ENCODE data around the gene CNTN4. TPM values are rescaled to one million over a fixed set of nuclear protein-coding genes. Genes with fewer than 3 reads are reported as not detected.

The CNTN4 gene
- total and polyA plus RNA-seq, 4 donors, result 1.2 to 3.8 (median 2.6) TPM

DNA sequence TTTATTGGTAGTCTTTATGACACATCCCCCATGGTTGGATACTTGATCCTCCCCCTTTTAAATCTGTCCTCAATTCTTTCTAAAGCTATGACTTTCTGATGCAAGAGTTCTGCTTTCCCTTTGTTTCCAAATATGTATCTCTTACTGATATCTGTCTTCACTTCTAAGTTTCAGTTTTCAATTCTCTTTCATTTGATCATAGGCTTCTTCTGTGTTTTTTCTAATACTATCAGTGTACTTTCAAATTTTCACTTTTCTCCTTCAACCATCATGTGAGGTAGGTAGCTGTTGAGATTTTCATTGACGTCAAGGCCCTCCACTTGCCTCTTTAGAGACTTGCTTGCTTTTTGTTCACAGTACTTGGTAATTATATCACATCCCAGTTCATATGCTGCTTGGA is 436.5 kb downstream of the CNTN4 start:
- Histone ChIP-seq H3K9ac (ENCODE audit: low read depth in 1 of 2, low read length in 2 of 2) (no peak overlapping the region), H3K27ac (ENCODE audit: low read depth in 1 of 2, low read length in 2 of 2) (no peak overlapping the region), H3K9me3 (ENCODE audit: control insufficient read depth in 4 of 4, low read length in 3 of 4) (no peaks in the 10 kb centered on the region), H3K4me1 (ENCODE audit: control insufficient read depth in 4 of 4, insufficient read depth in 4 of 4, low read length in 3 of 4) (no peaks in the 10 kb centered on the region), H3K27me3 (ENCODE audit: control insufficient read depth in 4 of 4, insufficient read depth in 4 of 4, low read length in 3 of 4) (no peaks in the 10 kb centered on the region), H3K36me3 (ENCODE audit: control insufficient read depth in 4 of 4, insufficient read depth in 3 of 4, low read depth in 1 of 4, low read length in 3 of 4) (no peaks in the 10 kb centered on the region), H3K4me3 (ENCODE audit: low read depth in 1 of 3, low read length in 3 of 3) (no peak overlapping the region)
- DNase-seq (ENCODE audit: low spot score), result no peak
- WGBS, result 70% methylated on average over 1 of the region's 1 CpG
- TF ChIP-seq FOXA1 (IDR thresholded peaks at IDR 0.05) (no peak), ZBTB33 (IDR thresholded peaks at IDR 0.05) (no peak), YY1 (IDR thresholded peaks at IDR 0.05) (no peak), EGR1 (IDR thresholded peaks at IDR 0.05; ENCODE audit: low read depth in 2 of 2) (no peak), SP1 (IDR thresholded peaks at IDR 0.05) (no peak), NR2F2 (IDR thresholded peaks at IDR 0.05) (no peak), FOXA2 (IDR thresholded peaks at IDR 0.05) (no peak), CTCF (IDR thresholded peaks at IDR 0.05; ENCODE audit: low read depth, low read length, missing input control) (no peak), REST (IDR thresholded peaks at IDR 0.05) (no peak), RXRA (IDR thresholded peaks at IDR 0.05) (no peak), HNF4A (conservative IDR thresholded peaks at IDR 0.05) (no peak), JUND (IDR thresholded peaks at IDR 0.05) (no peak), GABPA (IDR thresholded peaks at IDR 0.05 in 1 of 2, conservative IDR thresholded peaks at IDR 0.05 in 1 of 2) (no peak), ATF3 (IDR thresholded peaks at IDR 0.05) (no peak), HNF4G (IDR thresholded peaks at IDR 0.05) (no peak), TAF1 (conservative IDR thresholded peaks at IDR 0.05) (no peak)
- TF ChIP-seq, protein P1, sequence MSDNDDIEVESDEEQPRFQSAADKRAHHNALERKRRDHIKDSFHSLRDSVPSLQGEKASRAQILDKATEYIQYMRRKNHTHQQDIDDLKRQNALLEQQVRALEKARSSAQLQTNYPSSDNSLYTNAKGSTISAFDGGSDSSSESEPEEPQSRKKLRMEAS (IDR thresholded peaks at IDR 0.05), result no peak

DNA sequence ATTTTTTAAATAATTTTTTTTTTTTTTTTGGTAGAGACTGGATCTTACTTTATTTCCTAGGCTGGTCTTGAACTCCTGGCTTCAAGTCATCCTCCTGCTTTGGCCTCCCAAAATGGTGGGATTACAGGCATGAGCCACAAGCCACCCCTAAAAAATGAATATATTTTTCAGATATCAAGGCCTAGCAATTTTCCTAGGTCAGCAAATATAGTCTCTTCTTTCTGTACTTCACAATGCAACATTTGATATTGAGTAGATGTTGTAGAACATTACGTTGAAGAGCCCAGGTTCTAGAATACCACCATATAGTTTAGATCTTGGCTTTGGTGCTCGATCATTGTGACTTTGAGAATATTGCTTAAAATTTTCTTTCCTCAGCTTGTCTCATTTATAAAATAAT is 437.9 kb downstream of the CNTN4 start:
- H3K4me3 ChIP-seq (ENCODE audit: low read depth in 1 of 3, low read length in 3 of 3), result no peak overlapping the region
- H3K27me3 ChIP-seq (ENCODE audit: control insufficient read depth in 4 of 4, insufficient read depth in 4 of 4, low read length in 3 of 4), result no peaks in the 10 kb centered on the region
- no peak for DNase-seq (ENCODE audit: low spot score)
- H3K9me3 ChIP-seq (ENCODE audit: control insufficient read depth in 4 of 4, low read length in 3 of 4), result no peaks in the 10 kb centered on the region
- H3K27ac ChIP-seq (ENCODE audit: low read depth in 1 of 2, low read length in 2 of 2), result no peak overlapping the region
- H3K4me1 ChIP-seq (ENCODE audit: control insufficient read depth in 4 of 4, insufficient read depth in 4 of 4, low read length in 3 of 4), result no peaks in the 10 kb centered on the region
- 76% methylated on average over 2 of the region's 2 CpGs for WGBS
- no peak overlapping the region for H3K9ac ChIP-seq (ENCODE audit: low read depth in 1 of 2, low read length in 2 of 2)
- no peaks in the 10 kb centered on the region for H3K36me3 ChIP-seq (ENCODE audit: control insufficient read depth in 4 of 4, insufficient read depth in 3 of 4, low read depth in 1 of 4, low read length in 3 of 4)
- TF ChIP-seq NR2F2 (IDR thresholded peaks at IDR 0.05) (no peak), RXRA (IDR thresholded peaks at IDR 0.05) (no peak), CTCF (IDR thresholded peaks at IDR 0.05; ENCODE audit: low read depth, low read length, missing input control) (no peak), REST (IDR thresholded peaks at IDR 0.05) (no peak), FOXA2 (IDR thresholded peaks at IDR 0.05) (no peak), HNF4G (IDR thresholded peaks at IDR 0.05) (no peak), EGR1 (IDR thresholded peaks at IDR 0.05; ENCODE audit: low read depth in 2 of 2) (no peak), RAD21 (IDR thresholded peaks at IDR 0.05) (no peak), SP1 (IDR thresholded peaks at IDR 0.05) (no peak), JUND (IDR thresholded peaks at IDR 0.05) (no peak), YY1 (IDR thresholded peaks at IDR 0.05) (no peak)
- TF ChIP-seq, protein P1 (IDR thresholded peaks at IDR 0.05), result no peak

Data from liver (tissue), 9 donors.